SK-N-SH (cell line): ENCODE measurements around the gene CEACAM7. TPM values are rescaled to one million over a fixed set of nuclear protein-coding genes. Genes with fewer than 3 reads are reported as not detected.
"Not testable (repeated sequence)": the region's sequence is repeated elsewhere in the genome, so short reads cannot be mapped to it uniquely, and the experiment has no call there.

Source experiments
- CTCF ChIA-PET: fragments of 300-600, 350-600 bp; formaldehyde crosslinking; extraction: SDS; loops from one replicate; lab custom pipeline; 2021; lab: Yijun Ruan, JAX
- POLR2A ChIA-PET: fragments of 350-600 bp; sonication (Branson Sonifier 250); formaldehyde crosslinking; extraction: SDS; loops from one replicate; lab custom pipeline; 2020; ENCODE audit warnings: antibody characterized with exemption, inconsistent platforms; lab: Yijun Ruan, JAX
- DNase-seq: peaks from one replicate; pipeline ENCODE4 v3.0.0; 2012
- H2AFZ ChIP-seq: fragments of 200-600 bp; sonication (generic); 2 replicates; pipeline ENCODE4 v1.8.1; 2016; ENCODE audit warnings: antibody characterized with exemption, mild to moderate bottlenecking, low read depth
- H3F3A ChIP-seq: fragments of 200-600 bp; sonication (generic); replicated peaks from 2 replicates; pipeline ENCODE3; 2016; ENCODE audit warnings: antibody characterized with exemption, mild to moderate bottlenecking; ENCODE audit not compliant: insufficient read depth
- H3K27ac ChIP-seq, 2 experiments: fragments of 200-500 bp in 1 of 2; fragments of 200-600 bp in 1 of 2; sonication (Bioruptor generic) in 1 of 2; sonication (generic), shearing (Covaris generic) in 1 of 2; 2 replicates each; pipeline versions ENCODE4 v1.5.1 to v1.6.1; 2014 to 2016; ENCODE audit warnings: low read depth in 2 of 2, inconsistent platforms in 1 of 2, low read length in 1 of 2, mild to moderate bottlenecking in 1 of 2, mixed read lengths in 1 of 2
- H3K27me3 ChIP-seq: fragments of 200-600 bp; sonication (generic), shearing (Covaris generic); 2 replicates; pipeline ENCODE4 v1.6.1; 2016; ENCODE audit warnings: mixed run types; ENCODE audit not compliant: insufficient read depth
- H3K36me3 ChIP-seq, 2 experiments: fragments of 200-500 bp in 1 of 2; fragments of 200-600 bp in 1 of 2; sonication (Bioruptor generic) in 1 of 2; sonication (generic) in 1 of 2; replicated peaks in 1 of 2; 2 replicates each; pipeline versions ENCODE3 to v1.5.1; 2014 to 2016; ENCODE audit warnings: low read length in 1 of 2, mild to moderate bottlenecking in 1 of 2; ENCODE audit not compliant: insufficient read depth in 2 of 2, control insufficient read depth in 1 of 2
- H3K4me1 ChIP-seq, 2 experiments: fragments of 200-500 bp in 1 of 2; fragments of 200-600 bp in 1 of 2; sonication (Bioruptor generic) in 1 of 2; sonication (generic), shearing (Covaris generic) in 1 of 2; 2 replicates each; pipeline versions ENCODE4 v1.5.1 to v1.6.1; 2014 to 2016; ENCODE audit warnings: low read depth in 1 of 2, low read length in 1 of 2, mixed run types in 1 of 2; ENCODE audit not compliant: insufficient read depth in 2 of 2, control insufficient read depth in 1 of 2
- H3K4me2 ChIP-seq: fragments of 200-600 bp; sonication (generic), shearing (Covaris generic); 2 replicates; pipeline ENCODE4 v1.6.1; 2017; ENCODE audit warnings: mixed run types
- H3K4me3 ChIP-seq, 2 experiments: fragments of 200-500 bp in 1 of 2; fragments of 200-600 bp in 1 of 2; sonication (Bioruptor generic) in 1 of 2; sonication (generic), shearing (Covaris generic) in 1 of 2; 2 replicates each; pipeline versions ENCODE4 v1.5.1 to v1.8.1; 2014 to 2016; ENCODE audit warnings: low read depth in 2 of 2, inconsistent platforms in 1 of 2, low read length in 1 of 2, mild to moderate bottlenecking in 1 of 2, mixed read lengths in 1 of 2, moderate library complexity in 1 of 2
- H3K79me2 ChIP-seq: fragments of 200-600 bp; sonication (generic); 2 replicates; pipeline ENCODE4 v1.8.1; 2017; ENCODE audit warnings: mild to moderate bottlenecking; ENCODE audit not compliant: insufficient read depth
- H3K9ac ChIP-seq: fragments of 200-600 bp; sonication (generic); 2 replicates; pipeline ENCODE4 v1.6.1; 2017; ENCODE audit warnings: mixed run types
- H3K9me2 ChIP-seq: fragments of 200-600 bp; sonication (generic); 2 replicates; pipeline ENCODE4 v1.6.1; 2017; ENCODE audit warnings: mixed run types
- H3K9me3 ChIP-seq: fragments of 200-600 bp; sonication (generic); 2 replicates; pipeline ENCODE4 v1.6.1; 2017; ENCODE audit warnings: mixed run types, mild to moderate bottlenecking, moderate library complexity
- H4K20me1 ChIP-seq: fragments of 200-600 bp; sonication (generic); 2 replicates; pipeline ENCODE4 v1.6.1; 2017; ENCODE audit warnings: mild to moderate bottlenecking, mixed run types; ENCODE audit not compliant: insufficient read depth
- ELF1 ChIP-seq: IDR thresholded peaks from 2 replicates; pipeline ENCODE4 v1.4.0; 2012
- EZH2phosphoT487 ChIP-seq: fragments of 200-600 bp; sonication (generic); IDR thresholded peaks from 2 replicates; pipeline ENCODE4 v1.6.1; 2017; ENCODE audit warnings: low read depth, mixed run types, mild to moderate bottlenecking, antibody characterized with exemption, moderate library complexity, borderline replicate concordance
- FOSL2 ChIP-seq: IDR thresholded peaks from 2 replicates; pipeline ENCODE4 v1.4.0; 2012; ENCODE audit warnings: low read depth, mild to moderate bottlenecking, moderate library complexity, borderline replicate concordance
- FOXJ3 ChIP-seq: sonication (generic); formaldehyde crosslinking; IDR thresholded peaks from 2 replicates; pipeline ENCODE4 v1.5.1; 2020; ENCODE audit warnings: mild to moderate bottlenecking, missing genetic modification reagents
- GABPA ChIP-seq: IDR thresholded peaks from 2 replicates; pipeline ENCODE4 v1.4.0; 2012; ENCODE audit warnings: low read depth, mild to moderate bottlenecking
- GATA2 ChIP-seq: sonication (generic); formaldehyde crosslinking; IDR thresholded peaks from 2 replicates; pipeline ENCODE4 v1.5.0; 2020; ENCODE audit warnings: mild to moderate bottlenecking, missing genetic modification reagents
- MXI1 ChIP-seq: IDR thresholded peaks from 2 replicates; pipeline ENCODE4 v1.6.1; 2012; ENCODE audit warnings: mild to moderate bottlenecking, low read depth, low read length, improper control_type of control experiment
- NRF1 ChIP-seq: IDR thresholded peaks from 2 replicates; pipeline ENCODE4 v1.6.1; 2012; ENCODE audit warnings: low read depth, mild to moderate bottlenecking, low read length
- POLR2AphosphoS5 ChIP-seq: IDR thresholded peaks from 2 replicates; pipeline ENCODE4 v1.6.1; 2012; ENCODE audit warnings: low read depth, low read length
- RCOR1 ChIP-seq: fragments of 150-350 bp; IDR thresholded peaks from 2 replicates; pipeline ENCODE4 v1.6.1; 2017; ENCODE audit warnings: antibody characterized with exemption, low read length
- RFX5 ChIP-seq: IDR thresholded peaks from 2 replicates; pipeline ENCODE4 v1.6.1; 2012; ENCODE audit warnings: mild to moderate bottlenecking, improper control_type of control experiment, low read length
- RXRA ChIP-seq: IDR thresholded peaks from 2 replicates; pipeline ENCODE4 v1.4.0; 2012; ENCODE audit warnings: low read depth, mild to moderate bottlenecking, borderline replicate concordance
- SIN3A ChIP-seq: IDR thresholded peaks from 2 replicates; pipeline ENCODE4 v1.6.1; 2012; ENCODE audit warnings: low read depth, mild to moderate bottlenecking, low read length, moderate library complexity, borderline replicate concordance
- SMC3 ChIP-seq: IDR thresholded peaks from 2 replicates; pipeline ENCODE4 v1.6.1; 2012; ENCODE audit warnings: low read depth, low read length, improper control_type of control experiment
- TAF1 ChIP-seq: IDR thresholded peaks from 2 replicates; pipeline ENCODE4 v1.6.1; 2012; ENCODE audit warnings: low read depth, mild to moderate bottlenecking, low read length, moderate library complexity, borderline replicate concordance
- WGBS: methylation state at CpG from one replicate; pipeline ENCODE4 v1.1.6; 2017; ENCODE audit warnings: low lambda C conversion rate; 5-methylcytosine and 5-hydroxymethylcytosine counted together
- polyA plus RNA-seq, 3 experiments: library from polyadenylated mRNA; depleted of rRNA; stranded (reverse); fragments of >200 nt; gene quantifications; 2 replicates each; pipeline ENCODE4 v1.2.3, GENCODE V29; 2012
- TF ChIP-seq, protein P1 (sequence below): IDR thresholded peaks from 2 replicates; pipeline ENCODE4; 2012
- TF ChIP-seq, protein P2 (sequence below): IDR thresholded peaks from 2 replicates; pipeline ENCODE4 v1.4.0; 2012; ENCODE audit warnings: low read depth, borderline replicate concordance
- TF ChIP-seq, protein P3 (sequence below): IDR thresholded peaks from 2 replicates; pipeline ENCODE4 v1.4.0; 2012; ENCODE audit warnings: low read depth
- TF ChIP-seq, protein P4 (sequence below): fragments of 200-600 bp; sonication (generic); IDR thresholded peaks from 2 replicates; pipeline ENCODE4 v1.6.1; 2017; ENCODE audit warnings: antibody characterized with exemption, mild to moderate bottlenecking, moderate library complexity
- TF ChIP-seq, protein P5 (sequence below): fragments of 150-350 bp; IDR thresholded peaks from 2 replicates; pipeline ENCODE4 v1.6.1; 2016; ENCODE audit warnings: mild to moderate bottlenecking, low read depth, low read length

The CEACAM7 gene
- polyA plus RNA-seq, 1 of the 3 experiments (the other 2 are of a cell fraction): not detected

DNA sequence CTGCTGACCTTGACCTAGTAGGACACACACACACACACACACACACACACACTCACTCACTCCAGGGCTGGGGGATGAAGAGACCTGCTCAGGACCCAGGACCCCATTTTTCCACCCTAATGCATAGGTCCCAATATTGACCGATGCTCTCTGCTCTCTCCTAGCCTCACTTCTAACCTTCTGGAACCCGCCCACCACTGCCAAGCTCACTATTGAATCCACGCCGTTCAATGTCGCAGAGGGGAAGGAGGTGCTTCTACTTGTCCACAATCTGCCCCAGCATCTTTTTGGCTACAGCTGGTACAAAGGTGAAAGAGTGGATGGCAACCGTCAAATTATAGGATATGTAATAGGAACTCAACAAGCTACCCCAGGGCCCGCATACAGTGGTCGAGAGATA lies 21.4 kb upstream of the CEACAM7 start:
- H3K27ac ChIP-seq, H3K36me3 ChIP-seq, H3K9me3 ChIP-seq, H3K4me2 ChIP-seq, H3K9me2 ChIP-seq, H3K79me2 ChIP-seq, H3K4me3 ChIP-seq, H3K9ac ChIP-seq, H4K20me1 ChIP-seq, DNase-seq, H3F3A ChIP-seq, POLR2A ChIA-PET, H3K4me1 ChIP-seq, H2AFZ ChIP-seq: not testable (repeated sequence)
- CTCF ChIA-PET: interaction anchor here (1.5 kb wide), 1 partner anchor 18 kb away, joined by 3 read pairs; no protein-coding TSS in a partner anchor
- WGBS: 18% methylated on average over 8 of the region's 8 CpGs
- peaks cover 44% of the 10 kb centered on the region for H3K27me3 ChIP-seq

DNA sequence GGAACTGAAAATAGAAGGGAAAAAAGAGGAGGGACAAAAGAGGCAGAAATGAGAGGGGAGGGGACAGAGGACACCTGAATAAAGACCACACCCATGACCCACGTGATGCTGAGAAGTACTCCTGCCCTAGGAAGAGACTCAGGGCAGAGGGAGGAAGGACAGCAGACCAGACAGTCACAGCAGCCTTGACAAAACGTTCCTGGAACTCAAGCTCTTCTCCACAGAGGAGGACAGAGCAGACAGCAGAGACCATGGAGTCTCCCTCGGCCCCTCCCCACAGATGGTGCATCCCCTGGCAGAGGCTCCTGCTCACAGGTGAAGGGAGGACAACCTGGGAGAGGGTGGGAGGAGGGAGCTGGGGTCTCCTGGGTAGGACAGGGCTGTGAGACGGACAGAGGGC lies 20.4 kb upstream of the CEACAM7 start, which contains the start of gene CEACAM5:
Gene CEACAM5 (plus strand): TSS at position 146 of the 400 bp plus-strand sequence. CDS start 106 bp downstream, at position 252.
- no peak for DNase-seq
- POLR2A ChIA-PET: no interaction called here
- CTCF ChIA-PET: interaction anchor here (1.0 to 1.5 kb wide), 2 partner anchors 17 to 39 kb away, joined by 3 read pairs; no protein-coding TSS in a partner anchor

More for the DNA sequence above, 20.4 kb upstream of the CEACAM7 start, which contains the start of gene CEACAM5:
- TF ChIP-seq SMC3 (no peak), SIN3A (no peak), RCOR1 (no peak), GATA2 (no peak), RFX5 (no peak), FOXJ3 (CRISPR knock-in tag) (no peak), POLR2AphosphoS5 (no peak), NRF1 (no peak), TAF1 (no peak), ELF1 (no peak), MXI1 (no peak), GABPA (no peak), FOSL2 (no peak), EZH2phosphoT487 (no peak), RXRA (no peak)
- TF ChIP-seq, protein P1, sequence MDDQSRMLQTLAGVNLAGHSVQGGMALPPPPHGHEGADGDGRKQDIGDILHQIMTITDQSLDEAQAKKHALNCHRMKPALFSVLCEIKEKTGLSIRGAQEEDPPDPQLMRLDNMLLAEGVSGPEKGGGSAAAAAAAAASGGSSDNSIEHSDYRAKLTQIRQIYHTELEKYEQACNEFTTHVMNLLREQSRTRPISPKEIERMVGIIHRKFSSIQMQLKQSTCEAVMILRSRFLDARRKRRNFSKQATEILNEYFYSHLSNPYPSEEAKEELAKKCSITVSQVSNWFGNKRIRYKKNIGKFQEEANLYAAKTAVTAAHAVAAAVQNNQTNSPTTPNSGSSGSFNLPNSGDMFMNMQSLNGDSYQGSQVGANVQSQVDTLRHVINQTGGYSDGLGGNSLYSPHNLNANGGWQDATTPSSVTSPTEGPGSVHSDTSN: no peak
- TF ChIP-seq, protein P2, sequence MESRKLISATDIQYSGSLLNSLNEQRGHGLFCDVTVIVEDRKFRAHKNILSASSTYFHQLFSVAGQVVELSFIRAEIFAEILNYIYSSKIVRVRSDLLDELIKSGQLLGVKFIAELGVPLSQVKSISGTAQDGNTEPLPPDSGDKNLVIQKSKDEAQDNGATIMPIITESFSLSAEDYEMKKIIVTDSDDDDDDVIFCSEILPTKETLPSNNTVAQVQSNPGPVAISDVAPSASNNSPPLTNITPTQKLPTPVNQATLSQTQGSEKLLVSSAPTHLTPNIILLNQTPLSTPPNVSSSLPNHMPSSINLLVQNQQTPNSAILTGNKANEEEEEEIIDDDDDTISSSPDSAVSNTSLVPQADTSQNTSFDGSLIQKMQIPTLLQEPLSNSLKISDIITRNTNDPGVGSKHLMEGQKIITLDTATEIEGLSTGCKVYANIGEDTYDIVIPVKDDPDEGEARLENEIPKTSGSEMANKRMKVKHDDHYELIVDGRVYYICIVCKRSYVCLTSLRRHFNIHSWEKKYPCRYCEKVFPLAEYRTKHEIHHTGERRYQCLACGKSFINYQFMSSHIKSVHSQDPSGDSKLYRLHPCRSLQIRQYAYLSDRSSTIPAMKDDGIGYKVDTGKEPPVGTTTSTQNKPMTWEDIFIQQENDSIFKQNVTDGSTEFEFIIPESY: no peak
- TF ChIP-seq, protein P3, sequence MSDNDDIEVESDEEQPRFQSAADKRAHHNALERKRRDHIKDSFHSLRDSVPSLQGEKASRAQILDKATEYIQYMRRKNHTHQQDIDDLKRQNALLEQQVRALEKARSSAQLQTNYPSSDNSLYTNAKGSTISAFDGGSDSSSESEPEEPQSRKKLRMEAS: no peak
- TF ChIP-seq, protein P4, sequence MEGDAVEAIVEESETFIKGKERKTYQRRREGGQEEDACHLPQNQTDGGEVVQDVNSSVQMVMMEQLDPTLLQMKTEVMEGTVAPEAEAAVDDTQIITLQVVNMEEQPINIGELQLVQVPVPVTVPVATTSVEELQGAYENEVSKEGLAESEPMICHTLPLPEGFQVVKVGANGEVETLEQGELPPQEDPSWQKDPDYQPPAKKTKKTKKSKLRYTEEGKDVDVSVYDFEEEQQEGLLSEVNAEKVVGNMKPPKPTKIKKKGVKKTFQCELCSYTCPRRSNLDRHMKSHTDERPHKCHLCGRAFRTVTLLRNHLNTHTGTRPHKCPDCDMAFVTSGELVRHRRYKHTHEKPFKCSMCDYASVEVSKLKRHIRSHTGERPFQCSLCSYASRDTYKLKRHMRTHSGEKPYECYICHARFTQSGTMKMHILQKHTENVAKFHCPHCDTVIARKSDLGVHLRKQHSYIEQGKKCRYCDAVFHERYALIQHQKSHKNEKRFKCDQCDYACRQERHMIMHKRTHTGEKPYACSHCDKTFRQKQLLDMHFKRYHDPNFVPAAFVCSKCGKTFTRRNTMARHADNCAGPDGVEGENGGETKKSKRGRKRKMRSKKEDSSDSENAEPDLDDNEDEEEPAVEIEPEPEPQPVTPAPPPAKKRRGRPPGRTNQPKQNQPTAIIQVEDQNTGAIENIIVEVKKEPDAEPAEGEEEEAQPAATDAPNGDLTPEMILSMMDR: no peak
- TF ChIP-seq, protein P5, sequence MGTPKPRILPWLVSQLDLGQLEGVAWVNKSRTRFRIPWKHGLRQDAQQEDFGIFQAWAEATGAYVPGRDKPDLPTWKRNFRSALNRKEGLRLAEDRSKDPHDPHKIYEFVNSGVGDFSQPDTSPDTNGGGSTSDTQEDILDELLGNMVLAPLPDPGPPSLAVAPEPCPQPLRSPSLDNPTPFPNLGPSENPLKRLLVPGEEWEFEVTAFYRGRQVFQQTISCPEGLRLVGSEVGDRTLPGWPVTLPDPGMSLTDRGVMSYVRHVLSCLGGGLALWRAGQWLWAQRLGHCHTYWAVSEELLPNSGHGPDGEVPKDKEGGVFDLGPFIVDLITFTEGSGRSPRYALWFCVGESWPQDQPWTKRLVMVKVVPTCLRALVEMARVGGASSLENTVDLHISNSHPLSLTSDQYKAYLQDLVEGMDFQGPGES: no peak
- no peak within 1 kb of the TSS for H3K9ac ChIP-seq
- no peaks in the 10 kb centered on the region for H3K36me3 ChIP-seq
- H3K27ac ChIP-seq: no peak within 1 kb of the TSS
- no peaks in the 10 kb centered on the region for H3K9me2 ChIP-seq
- no peak within 1 kb of the TSS for H3K4me2 ChIP-seq
- no peaks in the 10 kb centered on the region for H3K79me2 ChIP-seq
- no peaks in the 10 kb centered on the region for H3K9me3 ChIP-seq
- WGBS: 4% methylated on average over 4 of the region's 4 CpGs
- no peak within 1 kb of the TSS for H2AFZ ChIP-seq
- H4K20me1 ChIP-seq: 0 out of 2 replicates have a peak, but pooled peaks cover 2% of the 10 kb centered on the region
- H3K4me3 ChIP-seq: no peak within 1 kb of the TSS
- no peaks in the 10 kb centered on the region for H3F3A ChIP-seq
- no peaks in the 10 kb centered on the region for H3K4me1 ChIP-seq
- H3K27me3 ChIP-seq: peaks cover 39% of the 10 kb centered on the region
